GM23338 (cell line): Measurements from ENCODE around the gene RAX2. TPM values are rescaled to one million over a fixed set of nuclear protein-coding genes. Genes with fewer than 3 reads are reported as not detected.
"Not testable (repeated sequence)": the region's sequence is repeated elsewhere in the genome, so short reads cannot be mapped to it uniquely, and the experiment has no call there.

Source experiments
- ATAC-seq: fragments of 200-7000 bp; cut with Tn5 transposase; 3 replicates; pipeline ENCODE4 v1.9.1; 2020
- DNase-seq: peaks from one replicate; pipeline ENCODE4 v3.0.0-alpha.2; 2015; ENCODE audit warnings: low spot score
- H2AFZ ChIP-seq: fragments of 200-600 bp; sonication (generic); 2 replicates; pipeline ENCODE4 v1.8.0; 2016; ENCODE audit warnings: antibody characterized with exemption, mild to moderate bottlenecking, moderate library complexity
- H3F3A ChIP-seq: fragments of 200-600 bp; sonication (generic); replicated peaks from 2 replicates; pipeline ENCODE4 v1.8.0; 2017; ENCODE audit warnings: antibody characterized with exemption, mixed run types, low read depth
- H3K27ac ChIP-seq: fragments of 200-600 bp; sonication (generic); 2 replicates; pipeline ENCODE4 v1.6.1; 2016; ENCODE audit warnings: low read depth
- H3K27me3 ChIP-seq: fragments of 200-600 bp; sonication (generic); 2 replicates; pipeline ENCODE4 v1.8.0; 2016; ENCODE audit warnings: mild to moderate bottlenecking, mixed run types, moderate library complexity; ENCODE audit not compliant: insufficient read depth
- H3K36me3 ChIP-seq: fragments of 200-600 bp; sonication (generic); 2 replicates; pipeline ENCODE4 v1.8.0; 2016; ENCODE audit warnings: mild to moderate bottlenecking; ENCODE audit not compliant: insufficient read depth
- H3K4me1 ChIP-seq: fragments of 200-600 bp; sonication (generic); 2 replicates; pipeline ENCODE4 v1.8.0; 2016; ENCODE audit warnings: mild to moderate bottlenecking, moderate library complexity; ENCODE audit not compliant: insufficient read depth
- H3K4me2 ChIP-seq: fragments of 200-600 bp; sonication (generic); 2 replicates; pipeline ENCODE4 v1.7.1; 2017; ENCODE audit warnings: mixed run types
- H3K4me3 ChIP-seq: fragments of 200-600 bp; sonication (generic); 2 replicates; pipeline ENCODE4 v1.6.1; 2016; ENCODE audit warnings: mixed run types
- H3K79me2 ChIP-seq: fragments of 200-600 bp; sonication (generic); replicated peaks from 2 replicates; pipeline ENCODE4 v1.8.0; 2017; ENCODE audit warnings: mild to moderate bottlenecking; ENCODE audit not compliant: insufficient read depth
- H3K9me2 ChIP-seq: fragments of 200-600 bp; sonication (generic); 2 replicates; pipeline ENCODE4 v1.8.0; 2017; ENCODE audit not compliant: insufficient read depth
- H4K20me1 ChIP-seq: fragments of 200-600 bp; sonication (generic); replicated peaks from 2 replicates; pipeline ENCODE4 v1.8.0; 2017; ENCODE audit warnings: mild to moderate bottlenecking; ENCODE audit not compliant: insufficient read depth
- H3K27ac Mint-ChIP-seq: 2 replicates; pipeline ENCODE4 v1.8.0; 2020; ENCODE audit warnings: inconsistent platforms, mild to moderate bottlenecking, moderate library complexity, mixed read lengths
- H3K27me3 Mint-ChIP-seq: 3 replicates; pipeline ENCODE4 v1.8.0; 2022; ENCODE audit warnings: low read depth, mild to moderate bottlenecking, moderate library complexity, mixed read lengths, inconsistent platforms; ENCODE audit not compliant: insufficient read depth, poor library complexity
- H3K36me3 Mint-ChIP-seq: 3 replicates; pipeline ENCODE4 v1.8.0; 2021; ENCODE audit warnings: low read depth, mild to moderate bottlenecking, inconsistent platforms, moderate library complexity, mixed read lengths
- H3K4me1 Mint-ChIP-seq: 3 replicates; pipeline ENCODE4 v1.8.0; 2020; ENCODE audit warnings: mild to moderate bottlenecking, inconsistent platforms, mixed read lengths
- H3K4me3 Mint-ChIP-seq: 3 replicates; pipeline ENCODE4 v1.8.0; 2021; ENCODE audit warnings: moderate library complexity, mild to moderate bottlenecking, inconsistent platforms, mixed read lengths
- H3K9me3 Mint-ChIP-seq: 3 replicates; pipeline ENCODE4 v1.8.0; 2020; ENCODE audit warnings: moderate library complexity, mild to moderate bottlenecking, inconsistent platforms, mixed read lengths
- EZH2phosphoT487 ChIP-seq: fragments of 200-600 bp; sonication (generic); IDR thresholded peaks from one replicate; pipeline ENCODE4 v1.8.1; 2018; ENCODE audit warnings: antibody characterized with exemption; ENCODE audit not compliant: unreplicated experiment
- NANOG ChIP-seq: IDR thresholded peaks from 2 replicates; pipeline ENCODE4 v1.6.1; 2016; ENCODE audit warnings: antibody characterized with exemption, borderline replicate concordance
- POLR2AphosphoS5 ChIP-seq: IDR thresholded peaks from 2 replicates; pipeline ENCODE4 v1.6.1; 2016; ENCODE audit warnings: antibody characterized with exemption, low read depth
- STAT1 ChIP-seq: IDR thresholded peaks from one replicate; pipeline ENCODE4 v1.6.1; 2016; ENCODE audit warnings: antibody characterized with exemption; ENCODE audit not compliant: unreplicated experiment
- ZNF114 ChIP-seq: fragments of 250-450 bp; sonication (Bioruptor Pico); IDR thresholded peaks from 2 replicates; pipeline ENCODE4 v1.5.0; 2020; ENCODE audit warnings: mild to moderate bottlenecking, moderate library complexity
- polyA plus RNA-seq: library from polyadenylated mRNA; unstranded; fragments of >200 nt; fragmentation: Nextera tagmentation; extraction: Ambion mirVana; gene quantifications from 2 replicates; pipeline ENCODE4 v1.2.1, GENCODE V29; 2016
- total RNA-seq: library from RNA; depleted of rRNA; stranded (reverse); fragments of >200 nt; shearing (Covaris generic); gene quantifications from 2 replicates; pipeline ENCODE4 v1.2.3, GENCODE V29; 2014
- TF ChIP-seq, protein P1 (sequence below), 2 experiments: fragments of 200-600 bp in 1 of 2; sonication (generic) in 1 of 2; conservative IDR thresholded peaks; 2 replicates each; pipeline versions ENCODE4 v1.5.1 to v1.6.1; 2016 to 2017; ENCODE audit warnings: antibody characterized with exemption in 2 of 2, low read depth in 2 of 2, mild to moderate bottlenecking in 2 of 2, moderate library complexity in 1 of 2
- TF ChIP-seq, protein P2 (sequence below): IDR thresholded peaks from 2 replicates; pipeline ENCODE4 v1.6.1; 2016; ENCODE audit warnings: antibody characterized with exemption

The RAX2 gene
- total and polyA plus RNA-seq, 2 experiments from 2014 or later, result 0.13 TPM; not detected in 1

DNA sequence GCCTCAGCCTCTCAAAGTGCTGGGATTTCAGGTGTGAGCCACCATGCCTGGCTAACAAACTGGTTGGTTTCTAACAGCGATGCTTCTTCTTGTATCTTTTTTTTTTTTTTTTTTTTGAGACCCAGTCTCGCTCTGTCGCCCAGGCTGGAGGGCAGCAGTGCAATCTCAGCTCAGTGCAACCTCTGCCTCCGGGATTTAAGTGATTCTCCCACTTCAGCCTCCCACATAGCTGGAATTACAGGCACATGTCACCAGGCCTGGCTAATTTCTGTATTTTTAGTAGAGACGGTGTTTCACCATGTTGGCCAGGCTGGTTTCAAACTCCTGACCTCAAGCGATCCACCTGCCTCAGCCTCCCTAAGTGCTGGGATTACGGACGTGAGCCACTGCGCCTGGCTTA, 44.1 kb upstream of the RAX2 start:
- H2AFZ ChIP-seq, result not testable (repeated sequence)

DNA sequence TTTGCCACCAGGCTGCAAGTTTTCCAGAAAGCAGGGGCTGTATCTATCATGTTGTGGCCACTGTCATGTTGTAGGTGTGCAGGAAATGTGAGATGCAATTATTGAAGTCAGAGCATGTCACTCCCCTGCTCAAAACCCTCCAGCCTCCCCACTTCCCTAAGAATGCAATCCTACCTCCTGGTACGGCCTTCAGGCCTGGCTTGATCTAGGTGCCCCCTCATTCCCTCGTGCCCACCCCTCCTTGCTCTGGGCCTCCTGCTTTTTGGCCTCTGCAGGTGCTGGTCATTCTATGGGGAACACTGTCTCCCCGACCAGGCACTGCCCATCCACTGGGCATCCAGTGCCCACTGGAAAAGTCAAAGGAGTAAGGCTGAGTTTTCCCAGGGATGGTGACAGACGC, 42.6 kb upstream of the RAX2 start:
- TF ChIP-seq STAT1 (no peak), NANOG (no peak), EZH2phosphoT487 (no peak), POLR2AphosphoS5 (no peak), ZNF114 (no peak)
- TF ChIP-seq, protein P1, sequence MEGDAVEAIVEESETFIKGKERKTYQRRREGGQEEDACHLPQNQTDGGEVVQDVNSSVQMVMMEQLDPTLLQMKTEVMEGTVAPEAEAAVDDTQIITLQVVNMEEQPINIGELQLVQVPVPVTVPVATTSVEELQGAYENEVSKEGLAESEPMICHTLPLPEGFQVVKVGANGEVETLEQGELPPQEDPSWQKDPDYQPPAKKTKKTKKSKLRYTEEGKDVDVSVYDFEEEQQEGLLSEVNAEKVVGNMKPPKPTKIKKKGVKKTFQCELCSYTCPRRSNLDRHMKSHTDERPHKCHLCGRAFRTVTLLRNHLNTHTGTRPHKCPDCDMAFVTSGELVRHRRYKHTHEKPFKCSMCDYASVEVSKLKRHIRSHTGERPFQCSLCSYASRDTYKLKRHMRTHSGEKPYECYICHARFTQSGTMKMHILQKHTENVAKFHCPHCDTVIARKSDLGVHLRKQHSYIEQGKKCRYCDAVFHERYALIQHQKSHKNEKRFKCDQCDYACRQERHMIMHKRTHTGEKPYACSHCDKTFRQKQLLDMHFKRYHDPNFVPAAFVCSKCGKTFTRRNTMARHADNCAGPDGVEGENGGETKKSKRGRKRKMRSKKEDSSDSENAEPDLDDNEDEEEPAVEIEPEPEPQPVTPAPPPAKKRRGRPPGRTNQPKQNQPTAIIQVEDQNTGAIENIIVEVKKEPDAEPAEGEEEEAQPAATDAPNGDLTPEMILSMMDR (conservative IDR thresholded peaks at IDR 0.05; ENCODE audit: low read depth in 2 of 2), result no peak
- TF ChIP-seq, protein P2, sequence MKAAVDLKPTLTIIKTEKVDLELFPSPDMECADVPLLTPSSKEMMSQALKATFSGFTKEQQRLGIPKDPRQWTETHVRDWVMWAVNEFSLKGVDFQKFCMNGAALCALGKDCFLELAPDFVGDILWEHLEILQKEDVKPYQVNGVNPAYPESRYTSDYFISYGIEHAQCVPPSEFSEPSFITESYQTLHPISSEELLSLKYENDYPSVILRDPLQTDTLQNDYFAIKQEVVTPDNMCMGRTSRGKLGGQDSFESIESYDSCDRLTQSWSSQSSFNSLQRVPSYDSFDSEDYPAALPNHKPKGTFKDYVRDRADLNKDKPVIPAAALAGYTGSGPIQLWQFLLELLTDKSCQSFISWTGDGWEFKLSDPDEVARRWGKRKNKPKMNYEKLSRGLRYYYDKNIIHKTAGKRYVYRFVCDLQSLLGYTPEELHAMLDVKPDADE, result no peak
- Histone ChIP-seq H3F3A (0 out of 2 replicates have a peak, but pooled peaks cover 2% of the 10 kb centered on the region), H3K9me2 (no peaks in the 10 kb centered on the region), H3K36me3 (no peaks in the 10 kb centered on the region), H3K27ac (no peak overlapping the region), H3K4me2 (no peak overlapping the region), H3K4me3 (no peak overlapping the region), H2AFZ (no peak overlapping the region), H3K4me1 (no peaks in the 10 kb centered on the region), H3K27me3 (no peaks in the 10 kb centered on the region), H4K20me1 (no peaks in the 10 kb centered on the region), H3K79me2 (no peaks in the 10 kb centered on the region)
- peaks cover 13% of the 10 kb centered on the region for H3K27me3 Mint-ChIP-seq
- ATAC-seq, result no peak
- H3K4me3 Mint-ChIP-seq, result no peak overlapping the region
- no peak overlapping the region for H3K27ac Mint-ChIP-seq
- H3K4me1 Mint-ChIP-seq, result no peaks in the 10 kb centered on the region; the same call in 2 of the 3 replicates
- no peaks in the 10 kb centered on the region; the same call in none of the 3 replicates for H3K9me3 Mint-ChIP-seq
- peaks cover 4% of the 10 kb centered on the region; the same call in 2 of the 3 replicates for H3K36me3 Mint-ChIP-seq
- no peak for DNase-seq

More for the DNA sequence above, 44.1 kb upstream of the RAX2 start:
- H3K4me1 ChIP-seq, H3F3A ChIP-seq, H3K27ac Mint-ChIP-seq, H3K4me2 ChIP-seq, H3K27ac ChIP-seq, ATAC-seq, H3K4me3 ChIP-seq, H3K9me2 ChIP-seq, DNase-seq, H3K79me2 ChIP-seq, H3K27me3 ChIP-seq, H3K4me3 Mint-ChIP-seq, H4K20me1 ChIP-seq, H3K4me1 Mint-ChIP-seq, H3K9me3 Mint-ChIP-seq, H3K36me3 ChIP-seq, H3K36me3 Mint-ChIP-seq: not testable (repeated sequence)
- H3K27me3 Mint-ChIP-seq, result peaks cover 12% of the 10 kb centered on the region
